Suprapubic skin (tissue), 4 donors: ENCODE measurements around the gene LMNTD1. TPM values are rescaled to one million over a fixed set of nuclear protein-coding genes. Genes with fewer than 3 reads are reported as not detected.

Source experiments
- DNase-seq, 2 donors: peaks; one replicate each; pipeline ENCODE4 v3.0.0-alpha.2; 2019; ENCODE audit warnings: low spot score in 2 of 2
- H3K27ac ChIP-seq: fragments of 200-600 bp; sonication (generic); one replicate; pipeline ENCODE4 v1.5.1; 2019
- H3K27me3 ChIP-seq: fragments of 200-600 bp; sonication (generic); one replicate; pipeline ENCODE4 v1.5.1; 2019
- H3K36me3 ChIP-seq: fragments of 200-600 bp; sonication (generic); one replicate; pipeline ENCODE4 v1.5.1; 2019
- H3K4me1 ChIP-seq: fragments of 200-600 bp; sonication (generic); one replicate; pipeline ENCODE4 v1.5.1; 2019
- H3K4me3 ChIP-seq: fragments of 200-600 bp; sonication (generic); one replicate; pipeline ENCODE4 v1.5.1; 2019; ENCODE audit warnings: mild to moderate bottlenecking
- H3K9me3 ChIP-seq: fragments of 200-600 bp; sonication (generic); one replicate; pipeline ENCODE4 v1.5.1; 2019
- EP300 ChIP-seq: sonication (generic); formaldehyde crosslinking; IDR thresholded peaks from one replicate; pipeline ENCODE4 v1.6.1; 2017; ENCODE audit warnings: antibody characterized with exemption
- POLR2A ChIP-seq, 2 donors: fragments of 450-650 bp; IDR thresholded peaks; one replicate each; pipeline ENCODE4 v1.6.1; 2017; ENCODE audit warnings: antibody characterized with exemption in 2 of 2, mild to moderate bottlenecking in 2 of 2, moderate library complexity in 2 of 2
- POLR2AphosphoS5 ChIP-seq, 3 donors: sonication (generic); formaldehyde crosslinking; IDR thresholded peaks; one replicate each; pipeline ENCODE4 v1.6.1; 2017; ENCODE audit warnings: antibody characterized with exemption in 3 of 3
- whole genome bisulfite sequencing: methylation state at CpG from one replicate; pipeline ENCODE4 v1.1.5; 2018; 5-methylcytosine and 5-hydroxymethylcytosine counted together
- total RNA-seq, 4 donors: library from RNA; depleted of rRNA; stranded (reverse); fragments of >200 nt; gene quantifications; one replicate each; pipeline ENCODE4 v1.1.0, GENCODE V29; 2016
- TF ChIP-seq, protein P1 (sequence below), 2 donors: fragments of 200-600 bp in 1 of 2; fragments of 450-650 bp in 1 of 2; sonication (generic) in 1 of 2; IDR thresholded peaks; one replicate each; pipeline ENCODE4 v1.5.1; 2016 to 2019; ENCODE audit warnings: antibody characterized with exemption in 2 of 2, mild to moderate bottlenecking in 1 of 2, moderate library complexity in 1 of 2

LMNTD1 gene
- total RNA-seq, 4 donors from 2014 or later = 2.7 TPM; not detected in 3

DNA sequence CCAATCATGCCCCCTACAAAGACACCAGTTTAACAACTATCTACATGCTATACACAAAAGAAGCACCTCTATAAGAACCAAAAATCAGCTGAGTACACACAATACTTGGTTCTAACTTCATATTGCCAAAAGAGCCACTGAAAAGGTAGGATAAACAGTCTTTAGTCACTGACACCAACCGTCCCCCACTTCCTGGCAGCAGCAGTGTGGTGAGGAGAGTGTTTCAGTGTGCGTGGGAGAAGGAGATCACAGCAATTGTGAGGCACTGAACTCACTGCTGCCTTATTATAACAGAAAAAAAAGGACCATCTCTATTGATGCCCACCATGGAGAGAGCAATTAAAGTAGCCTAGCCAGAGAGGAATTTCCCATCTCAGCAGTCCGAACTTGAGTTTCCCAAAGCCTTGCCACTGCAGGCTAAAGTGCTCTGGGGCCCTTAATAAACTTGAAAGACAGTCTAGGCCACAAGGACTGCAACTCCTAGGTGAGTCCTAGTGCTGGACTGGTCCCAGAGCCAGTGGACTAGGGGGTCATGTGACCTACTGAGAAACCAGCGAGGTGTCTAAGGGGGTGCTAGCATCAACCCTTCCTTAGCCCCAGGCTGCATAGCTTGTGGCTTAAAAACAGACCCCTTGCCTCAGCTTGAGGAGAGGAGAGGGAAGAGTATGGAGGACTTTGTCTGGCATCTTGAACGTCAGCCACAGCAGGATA is 37.1 kb upstream of the LMNTD1 start:
- Histone ChIP-seq H3K36me3 (no peaks in the 10 kb centered on the region), H3K9me3 (no peaks in the 10 kb centered on the region), H3K4me1 (peaks cover 16% of the 10 kb centered on the region), H3K27me3 (no peaks in the 10 kb centered on the region), H3K27ac (no peak overlapping the region), H3K4me3 (no peak overlapping the region)
- WGBS = 74% methylated on average over 4 of the region's 5 CpGs
- no peak for DNase-seq
- no peak for TF ChIP-seq POLR2AphosphoS5 (IDR thresholded peaks at IDR 0.05)
- no peak for TF ChIP-seq POLR2A (IDR thresholded peaks at IDR 0.05)
- TF ChIP-seq EP300 = no peak
- TF ChIP-seq, protein P1, sequence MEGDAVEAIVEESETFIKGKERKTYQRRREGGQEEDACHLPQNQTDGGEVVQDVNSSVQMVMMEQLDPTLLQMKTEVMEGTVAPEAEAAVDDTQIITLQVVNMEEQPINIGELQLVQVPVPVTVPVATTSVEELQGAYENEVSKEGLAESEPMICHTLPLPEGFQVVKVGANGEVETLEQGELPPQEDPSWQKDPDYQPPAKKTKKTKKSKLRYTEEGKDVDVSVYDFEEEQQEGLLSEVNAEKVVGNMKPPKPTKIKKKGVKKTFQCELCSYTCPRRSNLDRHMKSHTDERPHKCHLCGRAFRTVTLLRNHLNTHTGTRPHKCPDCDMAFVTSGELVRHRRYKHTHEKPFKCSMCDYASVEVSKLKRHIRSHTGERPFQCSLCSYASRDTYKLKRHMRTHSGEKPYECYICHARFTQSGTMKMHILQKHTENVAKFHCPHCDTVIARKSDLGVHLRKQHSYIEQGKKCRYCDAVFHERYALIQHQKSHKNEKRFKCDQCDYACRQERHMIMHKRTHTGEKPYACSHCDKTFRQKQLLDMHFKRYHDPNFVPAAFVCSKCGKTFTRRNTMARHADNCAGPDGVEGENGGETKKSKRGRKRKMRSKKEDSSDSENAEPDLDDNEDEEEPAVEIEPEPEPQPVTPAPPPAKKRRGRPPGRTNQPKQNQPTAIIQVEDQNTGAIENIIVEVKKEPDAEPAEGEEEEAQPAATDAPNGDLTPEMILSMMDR (IDR thresholded peaks at IDR 0.05) = no peak

GRCh38 chr12:25587346-25587745 is 34.3 kb upstream of the LMNTD1 start:
- Histone ChIP-seq H3K27ac (no peak overlapping the region), H3K4me1 (peaks cover 31% of the 10 kb centered on the region), H3K27me3 (no peaks in the 10 kb centered on the region), H3K36me3 (no peaks in the 10 kb centered on the region), H3K9me3 (no peaks in the 10 kb centered on the region), H3K4me3 (no peak overlapping the region)
- TF ChIP-seq EP300 (no peak), POLR2AphosphoS5 (IDR thresholded peaks at IDR 0.05) (no peak), POLR2A (IDR thresholded peaks at IDR 0.05) (no peak)
- TF ChIP-seq, protein P1 (IDR thresholded peaks at IDR 0.05) = no peak
- no peak for DNase-seq
- WGBS = 91% methylated on average over 4 of the region's 4 CpGs

- H3K27me3 ChIP-seq = no peaks in the 10 kb centered on the region
- H3K9me3 ChIP-seq = no peaks in the 10 kb centered on the region
- H3K27ac ChIP-seq = peak overlapping the region; percentile 27
- TF ChIP-seq POLR2A (IDR thresholded peaks at IDR 0.05) (no peak), EP300 (no peak), POLR2AphosphoS5 (IDR thresholded peaks at IDR 0.05) (no peak)
- TF ChIP-seq, protein P1 (IDR thresholded peaks at IDR 0.05) = no peak
- no peaks in the 10 kb centered on the region for H3K36me3 ChIP-seq
- WGBS = 57% methylated on average over 5 of the region's 5 CpGs
- peaks cover 26% of the 10 kb centered on the region for H3K4me1 ChIP-seq
- DNase-seq = no peak
- no peak overlapping the region for H3K4me3 ChIP-seq
Observed at GRCh38 chr12:25585662-25586061, 32.6 kb upstream of the LMNTD1 start.

GRCh38 chr12:25585021-25585523 is 32.0 kb upstream of the LMNTD1 start:
- no peak for DNase-seq
- H3K4me1 ChIP-seq = peaks cover 26% of the 10 kb centered on the region
- peak overlapping the region; percentile 27 for H3K27ac ChIP-seq
- no peak overlapping the region for H3K4me3 ChIP-seq
- TF ChIP-seq POLR2AphosphoS5 (IDR thresholded peaks at IDR 0.05) (peak in 2 of 3 donors; percentile 35 to 82), EP300 (peak; percentile 81), POLR2A (IDR thresholded peaks at IDR 0.05) (no peak)
- TF ChIP-seq, protein P1 (IDR thresholded peaks at IDR 0.05) = no peak
- no peaks in the 10 kb centered on the region for H3K27me3 ChIP-seq
- WGBS = 23% methylated on average over 2 of the region's 2 CpGs
- no peaks in the 10 kb centered on the region for H3K9me3 ChIP-seq
- no peaks in the 10 kb centered on the region for H3K36me3 ChIP-seq

DNA sequence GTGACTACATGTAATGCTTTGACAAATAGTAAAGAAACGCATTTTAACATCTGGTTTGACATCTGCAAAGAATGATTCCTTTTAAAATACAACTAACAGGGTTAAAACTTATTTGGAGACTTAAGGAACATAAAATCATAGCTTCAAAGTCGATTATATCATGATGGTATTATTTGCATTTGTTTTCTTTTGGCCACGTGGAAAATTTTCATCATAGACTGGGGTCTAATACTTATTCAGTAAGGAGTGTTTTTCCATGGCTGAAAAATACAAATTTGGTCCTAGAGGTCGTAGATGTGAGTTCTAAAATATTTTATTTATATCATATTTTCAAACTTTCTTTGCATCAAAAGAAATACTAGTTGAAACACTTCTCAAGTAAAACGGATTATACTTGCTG is 31.5 kb upstream of the LMNTD1 start:
- WGBS = 21% methylated on average over 5 of the region's 5 CpGs
- no peak overlapping the region for H3K4me3 ChIP-seq
- H3K27me3 ChIP-seq = no peaks in the 10 kb centered on the region
- no peaks in the 10 kb centered on the region for H3K9me3 ChIP-seq
- no peak for DNase-seq
- H3K36me3 ChIP-seq = no peaks in the 10 kb centered on the region
- peak overlapping the region; percentile 27 for H3K27ac ChIP-seq
- TF ChIP-seq, protein P1 (IDR thresholded peaks at IDR 0.05) = no peak
- TF ChIP-seq POLR2A (IDR thresholded peaks at IDR 0.05) (no peak), POLR2AphosphoS5 (IDR thresholded peaks at IDR 0.05) (no peak), EP300 (no peak)
- H3K4me1 ChIP-seq = peaks cover 26% of the 10 kb centered on the region
